ENCODE results near the gene STARD13. TPM values are rescaled to one million over a fixed set of nuclear protein-coding genes. Genes with fewer than 3 reads are reported as not detected.

STARD13 gene
- total RNA-seq, 1 donor from 2014 or later, result 37.6 TPM

- Mint-ChIP-seq H3K4me3 (ENCODE audit: unreplicated experiment) (no peak overlapping the region), H3K36me3 (ENCODE audit: low read depth) (no peaks in the 10 kb centered on the region), H3K27me3 (ENCODE audit: low read depth) (no peaks in the 10 kb centered on the region), H3K4me1 (ENCODE audit: low read depth) (peaks cover 30% of the 10 kb centered on the region), H3K9me3 (ENCODE audit: low read depth) (no peaks in the 10 kb centered on the region), H3K27ac (ENCODE audit: unreplicated experiment) (no peak overlapping the region)
- DNase-seq (ENCODE audit: low spot score), result no peak
- no peak for TF ChIP-seq CTCF (IDR thresholded peaks at IDR 0.05)
These were observed 43.1 kb upstream of the STARD13 start for GRCh38 chr13:33328701-33329100.

- peaks cover 50% of the 10 kb centered on the region for H3K4me1 Mint-ChIP-seq (ENCODE audit: low read depth)
- no peak overlapping the region for H3K27ac Mint-ChIP-seq (ENCODE audit: unreplicated experiment)
- H3K36me3 Mint-ChIP-seq (ENCODE audit: low read depth), result no peaks in the 10 kb centered on the region
- no peak for DNase-seq (ENCODE audit: low spot score)
- H3K9me3 Mint-ChIP-seq (ENCODE audit: low read depth), result no peaks in the 10 kb centered on the region
- H3K27me3 Mint-ChIP-seq (ENCODE audit: low read depth), result no peaks in the 10 kb centered on the region
- H3K4me3 Mint-ChIP-seq (ENCODE audit: unreplicated experiment), result no peak overlapping the region
- no peak for TF ChIP-seq CTCF (IDR thresholded peaks at IDR 0.05)
These were observed 41.2 kb upstream of the STARD13 start for GRCh38 chr13:33326723-33327122.

GRCh38 chr13:33326246-33326645 is 40.7 kb upstream of the STARD13 start:
- DNase-seq (ENCODE audit: low spot score), result no peak
- Mint-ChIP-seq H3K27me3 (ENCODE audit: low read depth) (no peaks in the 10 kb centered on the region), H3K27ac (ENCODE audit: unreplicated experiment) (no peak overlapping the region), H3K9me3 (ENCODE audit: low read depth) (no peaks in the 10 kb centered on the region), H3K36me3 (ENCODE audit: low read depth) (no peaks in the 10 kb centered on the region), H3K4me3 (ENCODE audit: unreplicated experiment) (no peak overlapping the region), H3K4me1 (ENCODE audit: low read depth) (peaks cover 51% of the 10 kb centered on the region)
- TF ChIP-seq CTCF (IDR thresholded peaks at IDR 0.05), result no peak

- DNase-seq (ENCODE audit: low spot score), result no peak
- no peak for TF ChIP-seq CTCF (IDR thresholded peaks at IDR 0.05)
- peaks cover 48% of the 10 kb centered on the region for H3K4me1 Mint-ChIP-seq (ENCODE audit: low read depth)
- no peaks in the 10 kb centered on the region for H3K27me3 Mint-ChIP-seq (ENCODE audit: low read depth)
- peak overlapping the region; percentile 5 for H3K4me3 Mint-ChIP-seq (ENCODE audit: unreplicated experiment)
- H3K9me3 Mint-ChIP-seq (ENCODE audit: low read depth), result peaks cover 2% of the 10 kb centered on the region
- H3K36me3 Mint-ChIP-seq (ENCODE audit: low read depth), result no peaks in the 10 kb centered on the region
- H3K27ac Mint-ChIP-seq (ENCODE audit: unreplicated experiment), result peak overlapping the region; percentile 75
These were observed 38.4 kb upstream of the STARD13 start for GRCh38 chr13:33323801-33324510.

GRCh38 chr13:33322965-33323668 is 37.6 kb upstream of the STARD13 start:
- no peak overlapping the region for H3K4me3 Mint-ChIP-seq (ENCODE audit: unreplicated experiment)
- H3K27me3 Mint-ChIP-seq (ENCODE audit: low read depth), result no peaks in the 10 kb centered on the region
- H3K36me3 Mint-ChIP-seq (ENCODE audit: low read depth), result no peaks in the 10 kb centered on the region
- no peak for DNase-seq (ENCODE audit: low spot score)
- no peak for TF ChIP-seq CTCF (IDR thresholded peaks at IDR 0.05)
- H3K9me3 Mint-ChIP-seq (ENCODE audit: low read depth), result peaks cover 11% of the 10 kb centered on the region
- peak overlapping the region; percentile 75 for H3K27ac Mint-ChIP-seq (ENCODE audit: unreplicated experiment)
- peaks cover 41% of the 10 kb centered on the region for H3K4me1 Mint-ChIP-seq (ENCODE audit: low read depth)

All from chondrocyte (in vitro differentiated cells).